K562 (cell line): Measurements from ENCODE around the gene RNASEH1. TPM values are rescaled to one million over a fixed set of nuclear protein-coding genes. Genes with fewer than 3 reads are reported as not detected.

ENCODE experiments used
- BHLHE40 ChIP-seq: IDR thresholded peaks from 2 replicates; pipeline ENCODE4 v1.6.1; 2011; ENCODE audit warnings: low read length, improper control_type of control experiment
- CSDE1 ChIP-seq, 2 experiments: fragments of 450-650 bp; IDR thresholded peaks; 2 replicates each; pipeline ENCODE4 v1.6.1; 2016; ENCODE audit warnings: mild to moderate bottlenecking in 1 of 2
- HSF4 ChIP-seq: fragments of 250-450 bp; sonication (Bioruptor Pico); IDR thresholded peaks from 2 replicates; pipeline ENCODE4 v2.1.2; 2022; ENCODE audit warnings: mild to moderate bottlenecking, moderate library complexity, borderline replicate concordance
- KLF10 ChIP-seq: fragments of 250-450 bp; sonication (Bioruptor Pico); IDR thresholded peaks from 2 replicates; pipeline ENCODE4 v1.6.1; 2021; ENCODE audit warnings: matching md5 sums
- NR1H2 ChIP-seq: sonication (generic); formaldehyde crosslinking; IDR thresholded peaks from 2 replicates; pipeline ENCODE4 v1.4.0; 2020; ENCODE audit warnings: mild to moderate bottlenecking, missing genetic modification reagents
- RFX1 ChIP-seq: fragments of 450-650 bp; IDR thresholded peaks from 2 replicates; pipeline ENCODE4 v1.6.1; 2016; ENCODE audit warnings: mild to moderate bottlenecking, moderate library complexity
- WHSC1 ChIP-seq: IDR thresholded peaks from one replicate; pipeline ENCODE4 v1.6.1; 2012; ENCODE audit warnings: low read length, control low read depth, inconsistent platforms
- YY1 ChIP-seq, 3 experiments: IDR thresholded peaks; 2 replicates each; pipeline ENCODE4 v1.6.1; 2011; ENCODE audit warnings: low read length in 2 of 3, mild to moderate bottlenecking in 2 of 3, moderate library complexity in 2 of 3, borderline replicate concordance in 1 of 3, control low read depth in 1 of 3, low read depth in 1 of 3; ENCODE audit not compliant: insufficient read depth in 3 of 3, insufficient replicate concordance in 2 of 3, control insufficient read depth in 1 of 3, insufficient read length in 1 of 3; ENCODE audit errors: extremely low read depth in 1 of 3
- ZBTB8A ChIP-seq: fragments of 450-650 bp; IDR thresholded peaks from 2 replicates; pipeline ENCODE4 v1.6.1; 2018; ENCODE audit warnings: mild to moderate bottlenecking, moderate library complexity; ENCODE audit not compliant: partially characterized antibody
- ZNF384 ChIP-seq: IDR thresholded peaks from 2 replicates; pipeline ENCODE4 v1.6.1; 2012; ENCODE audit warnings: low read depth, low read length, improper control_type of control experiment
- ZNF778 ChIP-seq: fragments of 450-650 bp; formaldehyde crosslinking; IDR thresholded peaks from 2 replicates; pipeline ENCODE4 v1.4.0; 2020; ENCODE audit warnings: mild to moderate bottlenecking, moderate library complexity
- polyA plus RNA-seq, 8 experiments: library from polyadenylated mRNA; depleted of rRNA in 4 of 8; stranded (reverse) in 5 of 8; unstranded in 3 of 8; fragments of >200 nt; fragmentation: Nextera tagmentation in 2 of 8; fragmentation: Illumina TruSeq in 1 of 8; extraction: Ambion mirVana in 2 of 8; extraction: Trizol in 1 of 8; gene quantifications; 2 replicates each; pipeline versions ENCODE4 v1.2.1 to v1.2.3, GENCODE V29; 2011 to 2014; ENCODE audit warnings: inconsistent platforms in 1 of 8, missing spikeins in 1 of 8
- total RNA-seq, 7 experiments: library from RNA; depleted of rRNA in 6 of 7; stranded (reverse); fragments of >200 nt in 6 of 7; fragmentation: Illumina TruSeq in 2 of 7; extraction: Trizol in 2 of 7; gene quantifications; 2 replicates each; pipeline versions ENCODE4 v1.2.1 to v1.2.3, GENCODE V29; 2011 to 2021; ENCODE audit warnings: low replicate concordance in 1 of 7
- TF ChIP-seq, protein P1 (sequence below): fragments of 450-650 bp; IDR thresholded peaks from 2 replicates; pipeline ENCODE4 v1.6.1; 2018; ENCODE audit not compliant: partially characterized antibody
- TF ChIP-seq, protein P2 (sequence below): fragments of 450-650 bp; IDR thresholded peaks from 2 replicates; pipeline ENCODE4 v1.6.1; 2016; ENCODE audit warnings: low read depth, mild to moderate bottlenecking, moderate library complexity
- TF ChIP-seq, protein P3 (sequence below): sonication (generic); formaldehyde crosslinking; IDR thresholded peaks from 2 replicates; pipeline ENCODE4 v1.8.0; 2022; ENCODE audit warnings: mild to moderate bottlenecking, missing genetic modification reagents, borderline replicate concordance
- TF ChIP-seq, protein P4 (sequence below): sonication (generic); formaldehyde crosslinking; IDR thresholded peaks from 2 replicates; pipeline ENCODE4 v1.5.0; 2020; ENCODE audit warnings: missing genetic modification reagents
- TF ChIP-seq, protein P5 (sequence below): fragments of 150-350 bp; IDR thresholded peaks from 2 replicates; pipeline ENCODE4 v1.6.1; 2014; ENCODE audit warnings: low read depth, mild to moderate bottlenecking, low read length, borderline replicate concordance

Gene RNASEH1
- total and polyA plus RNA-seq, 9 of the 15 experiments (the other 6 are each of a cell fraction or from before 2014, with no cell fraction given): 25.7 to 47.5 (median 42.8) TPM

DNA sequence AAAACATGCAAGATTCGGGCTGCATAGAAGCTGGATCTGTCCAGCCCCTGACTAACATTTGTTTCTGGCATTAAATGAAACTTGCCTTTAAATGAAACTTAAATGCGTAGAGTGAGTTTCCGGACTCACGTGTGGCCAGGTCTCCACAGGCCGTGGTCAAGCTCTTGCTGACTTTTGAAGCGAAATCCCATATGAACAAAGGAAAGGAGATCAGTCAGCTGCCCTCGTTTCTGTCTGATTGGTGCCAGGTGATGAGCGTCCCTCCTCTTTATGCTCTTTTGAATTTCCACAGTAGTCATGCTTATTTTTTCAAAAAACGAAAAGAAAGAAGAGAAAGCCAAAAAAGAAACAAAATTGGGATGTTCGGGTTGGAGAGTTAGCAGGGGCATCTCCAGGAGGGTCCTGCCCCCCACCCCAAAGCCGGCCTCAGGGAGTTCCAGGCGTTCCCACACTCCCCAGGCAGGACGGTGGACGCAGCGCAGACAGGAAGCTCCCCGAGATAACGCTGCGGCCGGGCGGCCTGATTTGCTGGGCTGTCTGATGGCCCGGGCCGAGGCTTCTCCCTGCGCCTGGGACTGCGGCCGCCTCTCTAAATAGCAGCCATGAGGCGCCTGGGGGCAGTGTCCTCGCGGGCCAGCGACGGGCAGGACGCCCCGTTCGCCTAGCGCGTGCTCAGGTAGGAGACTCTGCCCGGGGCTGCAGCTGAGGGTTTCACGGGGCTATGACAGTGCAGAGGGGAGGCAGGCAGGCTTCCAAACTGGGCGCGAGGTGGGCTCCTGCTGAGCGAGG lies 36.6 kb upstream of the RNASEH1 start, which contains the start of gene COLEC11 (continued):
- TF ChIP-seq, protein P1, sequence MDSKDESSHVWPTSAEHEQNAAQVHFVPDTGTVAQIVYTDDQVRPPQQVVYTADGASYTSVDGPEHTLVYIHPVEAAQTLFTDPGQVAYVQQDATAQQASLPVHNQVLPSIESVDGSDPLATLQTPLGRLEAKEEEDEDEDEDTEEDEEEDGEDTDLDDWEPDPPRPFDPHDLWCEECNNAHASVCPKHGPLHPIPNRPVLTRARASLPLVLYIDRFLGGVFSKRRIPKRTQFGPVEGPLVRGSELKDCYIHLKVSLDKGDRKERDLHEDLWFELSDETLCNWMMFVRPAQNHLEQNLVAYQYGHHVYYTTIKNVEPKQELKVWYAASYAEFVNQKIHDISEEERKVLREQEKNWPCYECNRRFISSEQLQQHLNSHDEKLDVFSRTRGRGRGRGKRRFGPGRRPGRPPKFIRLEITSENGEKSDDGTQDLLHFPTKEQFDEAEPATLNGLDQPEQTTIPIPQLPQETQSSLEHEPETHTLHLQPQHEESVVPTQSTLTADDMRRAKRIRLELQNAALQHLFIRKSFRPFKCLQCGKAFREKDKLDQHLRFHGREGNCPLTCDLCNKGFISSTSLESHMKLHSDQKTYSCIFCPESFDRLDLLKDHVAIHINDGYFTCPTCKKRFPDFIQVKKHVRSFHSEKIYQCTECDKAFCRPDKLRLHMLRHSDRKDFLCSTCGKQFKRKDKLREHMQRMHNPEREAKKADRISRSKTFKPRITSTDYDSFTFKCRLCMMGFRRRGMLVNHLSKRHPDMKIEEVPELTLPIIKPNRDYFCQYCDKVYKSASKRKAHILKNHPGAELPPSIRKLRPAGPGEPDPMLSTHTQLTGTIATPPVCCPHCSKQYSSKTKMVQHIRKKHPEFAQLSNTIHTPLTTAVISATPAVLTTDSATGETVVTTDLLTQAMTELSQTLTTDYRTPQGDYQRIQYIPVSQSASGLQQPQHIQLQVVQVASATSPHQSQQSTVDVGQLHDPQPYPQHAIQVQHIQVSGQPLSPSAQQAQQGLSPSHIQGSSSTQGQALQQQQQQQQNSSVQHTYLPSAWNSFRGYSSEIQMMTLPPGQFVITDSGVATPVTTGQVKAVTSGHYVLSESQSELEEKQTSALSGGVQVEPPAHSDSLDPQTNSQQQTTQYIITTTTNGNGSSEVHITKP: no peak
- TF ChIP-seq YY1 (IDR thresholded peaks at IDR 0.05; ENCODE audit: borderline replicate concordance in 1 of 3, control insufficient read depth in 1 of 3, extremely low read depth in 1 of 3, insufficient read depth in 3 of 3, insufficient read length in 1 of 3, insufficient replicate concordance in 2 of 3, low read depth in 1 of 3, low read length in 2 of 3): peak in 1 of 3 experiments; percentile 24
- TF ChIP-seq, protein P2, sequence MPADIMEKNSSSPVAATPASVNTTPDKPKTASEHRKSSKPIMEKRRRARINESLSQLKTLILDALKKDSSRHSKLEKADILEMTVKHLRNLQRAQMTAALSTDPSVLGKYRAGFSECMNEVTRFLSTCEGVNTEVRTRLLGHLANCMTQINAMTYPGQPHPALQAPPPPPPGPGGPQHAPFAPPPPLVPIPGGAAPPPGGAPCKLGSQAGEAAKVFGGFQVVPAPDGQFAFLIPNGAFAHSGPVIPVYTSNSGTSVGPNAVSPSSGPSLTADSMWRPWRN: no peak
- TF ChIP-seq ZNF778 (CRISPR knock-in tag): no peak
- no peak for TF ChIP-seq WHSC1
- TF ChIP-seq, protein P3, sequence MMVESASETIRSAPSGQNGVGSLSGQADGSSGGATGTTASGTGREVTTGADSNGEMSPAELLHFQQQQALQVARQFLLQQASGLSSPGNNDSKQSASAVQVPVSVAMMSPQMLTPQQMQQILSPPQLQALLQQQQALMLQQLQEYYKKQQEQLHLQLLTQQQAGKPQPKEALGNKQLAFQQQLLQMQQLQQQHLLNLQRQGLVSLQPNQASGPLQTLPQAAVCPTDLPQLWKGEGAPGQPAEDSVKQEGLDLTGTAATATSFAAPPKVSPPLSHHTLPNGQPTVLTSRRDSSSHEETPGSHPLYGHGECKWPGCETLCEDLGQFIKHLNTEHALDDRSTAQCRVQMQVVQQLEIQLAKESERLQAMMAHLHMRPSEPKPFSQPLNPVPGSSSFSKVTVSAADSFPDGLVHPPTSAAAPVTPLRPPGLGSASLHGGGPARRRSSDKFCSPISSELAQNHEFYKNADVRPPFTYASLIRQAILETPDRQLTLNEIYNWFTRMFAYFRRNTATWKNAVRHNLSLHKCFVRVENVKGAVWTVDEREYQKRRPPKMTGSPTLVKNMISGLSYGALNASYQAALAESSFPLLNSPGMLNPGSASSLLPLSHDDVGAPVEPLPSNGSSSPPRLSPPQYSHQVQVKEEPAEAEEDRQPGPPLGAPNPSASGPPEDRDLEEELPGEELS (CRISPR knock-in tag): no peak
- no peak for TF ChIP-seq HSF4 (CRISPR knock-in tag)
- TF ChIP-seq, protein P4, sequence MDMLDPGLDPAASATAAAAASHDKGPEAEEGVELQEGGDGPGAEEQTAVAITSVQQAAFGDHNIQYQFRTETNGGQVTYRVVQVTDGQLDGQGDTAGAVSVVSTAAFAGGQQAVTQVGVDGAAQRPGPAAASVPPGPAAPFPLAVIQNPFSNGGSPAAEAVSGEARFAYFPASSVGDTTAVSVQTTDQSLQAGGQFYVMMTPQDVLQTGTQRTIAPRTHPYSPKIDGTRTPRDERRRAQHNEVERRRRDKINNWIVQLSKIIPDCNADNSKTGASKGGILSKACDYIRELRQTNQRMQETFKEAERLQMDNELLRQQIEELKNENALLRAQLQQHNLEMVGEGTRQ (CRISPR knock-in tag): no peak
- TF ChIP-seq NR1H2 (CRISPR knock-in tag): no peak
- no peak for TF ChIP-seq ZNF384
- no peak for TF ChIP-seq KLF10 (CRISPR knock-in tag)
- no peak for TF ChIP-seq BHLHE40
- TF ChIP-seq CSDE1 (IDR thresholded peaks at IDR 0.05): no peak
- TF ChIP-seq ZBTB8A: no peak
- TF ChIP-seq, protein P5, sequence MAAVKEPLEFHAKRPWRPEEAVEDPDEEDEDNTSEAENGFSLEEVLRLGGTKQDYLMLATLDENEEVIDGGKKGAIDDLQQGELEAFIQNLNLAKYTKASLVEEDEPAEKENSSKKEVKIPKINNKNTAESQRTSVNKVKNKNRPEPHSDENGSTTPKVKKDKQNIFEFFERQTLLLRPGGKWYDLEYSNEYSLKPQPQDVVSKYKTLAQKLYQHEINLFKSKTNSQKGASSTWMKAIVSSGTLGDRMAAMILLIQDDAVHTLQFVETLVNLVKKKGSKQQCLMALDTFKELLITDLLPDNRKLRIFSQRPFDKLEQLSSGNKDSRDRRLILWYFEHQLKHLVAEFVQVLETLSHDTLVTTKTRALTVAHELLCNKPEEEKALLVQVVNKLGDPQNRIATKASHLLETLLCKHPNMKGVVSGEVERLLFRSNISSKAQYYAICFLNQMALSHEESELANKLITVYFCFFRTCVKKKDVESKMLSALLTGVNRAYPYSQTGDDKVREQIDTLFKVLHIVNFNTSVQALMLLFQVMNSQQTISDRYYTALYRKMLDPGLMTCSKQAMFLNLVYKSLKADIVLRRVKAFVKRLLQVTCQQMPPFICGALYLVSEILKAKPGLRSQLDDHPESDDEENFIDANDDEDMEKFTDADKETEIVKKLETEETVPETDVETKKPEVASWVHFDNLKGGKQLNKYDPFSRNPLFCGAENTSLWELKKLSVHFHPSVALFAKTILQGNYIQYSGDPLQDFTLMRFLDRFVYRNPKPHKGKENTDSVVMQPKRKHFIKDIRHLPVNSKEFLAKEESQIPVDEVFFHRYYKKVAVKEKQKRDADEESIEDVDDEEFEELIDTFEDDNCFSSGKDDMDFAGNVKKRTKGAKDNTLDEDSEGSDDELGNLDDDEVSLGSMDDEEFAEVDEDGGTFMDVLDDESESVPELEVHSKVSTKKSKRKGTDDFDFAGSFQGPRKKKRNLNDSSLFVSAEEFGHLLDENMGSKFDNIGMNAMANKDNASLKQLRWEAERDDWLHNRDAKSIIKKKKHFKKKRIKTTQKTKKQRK: no peak
- no peak for TF ChIP-seq RFX1
